Measurements from ENCODE around the gene NDUFA11. TPM values are rescaled to one million over a fixed set of nuclear protein-coding genes. Genes with fewer than 3 reads are reported as not detected.

NDUFA11 gene
- polyA plus RNA-seq, 1 of the 3 experiments (the other 2 are of a cell fraction) = 534 TPM

- DNase-seq = peak; percentile 78
- Histone ChIP-seq H3K9ac (no peak overlapping the region), H4K20me1 (ENCODE audit: insufficient read depth) (peaks cover 31% of the 10 kb centered on the region), H3K4me3 (ENCODE audit: low read depth in 2 of 2, low read length in 1 of 2) (no peak overlapping the region), H3K36me3 (replicated peaks in 1 of 2; ENCODE audit: control insufficient read depth in 1 of 2, insufficient read depth in 2 of 2, low read length in 1 of 2) (peaks cover 11 to 34% of the 10 kb centered on the region in 2 experiments), H3K27me3 (ENCODE audit: insufficient read depth) (no peaks in the 10 kb centered on the region), H3K4me2 (no peak overlapping the region), H3K79me2 (ENCODE audit: insufficient read depth) (peaks cover 27% of the 10 kb centered on the region; the same call in 1 of the 2 replicates), H3K9me3 (no peaks in the 10 kb centered on the region), H2AFZ (ENCODE audit: low read depth) (no peak overlapping the region), H3F3A (replicated peaks; ENCODE audit: insufficient read depth) (no peaks in the 10 kb centered on the region), H3K4me1 (ENCODE audit: control insufficient read depth in 1 of 2, insufficient read depth in 2 of 2, low read depth in 1 of 2, low read length in 1 of 2) (peaks cover 13 to 63% of the 10 kb centered on the region in 2 experiments), H3K9me2 (no peaks in the 10 kb centered on the region), H3K27ac (ENCODE audit: low read depth in 2 of 2, low read length in 1 of 2) (peak overlapping the region in 1 of 2 experiments; percentile 94; a peak in 2 of 4 replicates)
- 64% methylated on average over 10 of the region's 10 CpGs for WGBS (ENCODE audit: low lambda C conversion rate)
- ChIA-PET CTCF (interaction anchor here (1.0 to 6.2 kb wide), 14 partner anchors 10 to 143 kb away, joined by 3 to 44 read pairs (median 5); partner anchors contain the start of gene NRTN), POLR2A (interaction anchor here (0.9 to 1.2 kb wide), 5 partner anchors 9 to 42 kb away, joined by 3 to 4 read pairs (median 3); partner anchors contain the start of gene NDUFA11)
- TF ChIP-seq GATA2 (CRISPR knock-in tag; IDR thresholded peaks at IDR 0.05) (peak; percentile 87), CHD2 (IDR thresholded peaks at IDR 0.05; ENCODE audit: low read length, partially characterized antibody) (peak; percentile 60), MAX (IDR thresholded peaks at IDR 0.05; ENCODE audit: low read depth) (no peak), MXI1 (IDR thresholded peaks at IDR 0.05; ENCODE audit: low read depth, low read length) (peak; percentile 94), RAD21 (IDR thresholded peaks at IDR 0.05; ENCODE audit: low read length) (0 out of 2 replicates have a peak, but pooled peaks have one; percentile 14), NFIC (IDR thresholded peaks at IDR 0.05; ENCODE audit: borderline replicate concordance) (no peak), EP300 (IDR thresholded peaks at IDR 0.05; ENCODE audit: borderline replicate concordance in 1 of 2, low read depth in 1 of 2, low read length in 1 of 2) (peak in 1 of 2 experiments; percentile 68; a peak in 2 of 4 replicates), GABPA (IDR thresholded peaks at IDR 0.05; ENCODE audit: low read depth) (no peak), RCOR1 (IDR thresholded peaks at IDR 0.05; ENCODE audit: low read length) (peak; percentile 79), FOXJ3 (CRISPR knock-in tag; IDR thresholded peaks at IDR 0.05) (peak; percentile 72)
Measured at GRCh38 chr19:5937550-5937949, 34.0 kb upstream of the NDUFA11 start.

GRCh38 chr19:5936292-5936592 is 32.7 kb upstream of the NDUFA11 start:
- 96% methylated on average over 9 of the region's 9 CpGs for WGBS (ENCODE audit: low lambda C conversion rate)

More at GRCh38 chr19:5936292-5936592, 32.7 kb upstream of the NDUFA11 start:
- CTCF ChIA-PET = interaction anchor here (0.6 to 6.2 kb wide), 7 partner anchors 19 to 1117 kb away, joined by 3 to 44 read pairs (median 7); partner anchors contain the start of gene NRTN
- H3K9me3 ChIP-seq = no peaks in the 10 kb centered on the region
- no peak overlapping the region for H3K4me3 ChIP-seq (ENCODE audit: low read depth in 2 of 2, low read length in 1 of 2)
- H3K27me3 ChIP-seq (ENCODE audit: insufficient read depth) = no peaks in the 10 kb centered on the region
- H3K27ac ChIP-seq (ENCODE audit: low read depth in 2 of 2, low read length in 1 of 2) = peak overlapping the region in 1 of 2 experiments; percentile 94; a peak in 2 of 4 replicates
- peaks cover 18 to 38% of the 10 kb centered on the region in 2 experiments for H3K36me3 ChIP-seq (replicated peaks in 1 of 2; ENCODE audit: control insufficient read depth in 1 of 2, insufficient read depth in 2 of 2, low read length in 1 of 2)
- H3K9ac ChIP-seq = no peak overlapping the region
- H3K4me1 ChIP-seq (ENCODE audit: control insufficient read depth in 1 of 2, insufficient read depth in 2 of 2, low read depth in 1 of 2, low read length in 1 of 2) = peaks cover 13 to 68% of the 10 kb centered on the region in 2 experiments
- peaks cover 28% of the 10 kb centered on the region; the same call in 1 of the 2 replicates for H4K20me1 ChIP-seq (ENCODE audit: insufficient read depth)
- H3K79me2 ChIP-seq (ENCODE audit: insufficient read depth) = peaks cover 21% of the 10 kb centered on the region; the same call in 1 of the 2 replicates
- H2AFZ ChIP-seq (ENCODE audit: low read depth) = no peak overlapping the region
- H3F3A ChIP-seq (replicated peaks; ENCODE audit: insufficient read depth) = no peaks in the 10 kb centered on the region
- POLR2A ChIA-PET = interaction anchor here (0.9 to 1.5 kb wide), 3 partner anchors 23 to 108 kb away, joined by 4 to 10 read pairs (median 4); no protein-coding TSS in a partner anchor
- no peak for TF ChIP-seq SMC3 (IDR thresholded peaks at IDR 0.05; ENCODE audit: low read depth, low read length)
- no peak for TF ChIP-seq TEAD4 (IDR thresholded peaks at IDR 0.05; ENCODE audit: borderline replicate concordance, insufficient read depth)
- TF ChIP-seq MAX (IDR thresholded peaks at IDR 0.05; ENCODE audit: low read depth) = no peak
- no peak for TF ChIP-seq FOXJ3 (CRISPR knock-in tag; IDR thresholded peaks at IDR 0.05)
- TF ChIP-seq RAD21 (IDR thresholded peaks at IDR 0.05; ENCODE audit: low read length) = no peak
- TF ChIP-seq FOXM1 (IDR thresholded peaks at IDR 0.05; ENCODE audit: low read depth) = no peak
- TF ChIP-seq NRF1 (IDR thresholded peaks at IDR 0.05; ENCODE audit: low read depth, low read length) = no peak
- TF ChIP-seq CTCF (IDR thresholded peaks at IDR 0.05) = no peak
- TF ChIP-seq EP300 (IDR thresholded peaks at IDR 0.05; ENCODE audit: borderline replicate concordance in 1 of 2, low read depth in 1 of 2, low read length in 1 of 2) = no peak
- no peak for TF ChIP-seq CHD2 (IDR thresholded peaks at IDR 0.05; ENCODE audit: low read length, partially characterized antibody)
- TF ChIP-seq RCOR1 (IDR thresholded peaks at IDR 0.05; ENCODE audit: low read length) = no peak
- TF ChIP-seq TCF12 (IDR thresholded peaks at IDR 0.05) = no peak
- no peak for TF ChIP-seq ELF1 (IDR thresholded peaks at IDR 0.05)
- H3K4me2 ChIP-seq = no peak overlapping the region
- DNase-seq = no peak
- H3K9me2 ChIP-seq = no peaks in the 10 kb centered on the region
